Suprapubic skin (tissue), 3 donors: Measurements from ENCODE around the gene MGAT5B.

ENCODE experiments used
- CTCF ChIP-seq, 2 donors: fragments of 200-600 bp in 1 of 2; fragments of 450-650 bp in 1 of 2; sonication (generic) in 1 of 2; IDR thresholded peaks; one replicate each; pipeline ENCODE4 v1.5.1; 2016 to 2019; ENCODE audit warnings: antibody characterized with exemption in 2 of 2, mild to moderate bottlenecking in 1 of 2, moderate library complexity in 1 of 2
- POLR2AphosphoS5 ChIP-seq, 3 donors: sonication (generic); formaldehyde crosslinking; IDR thresholded peaks; one replicate each; pipeline ENCODE4 v1.6.1; 2017; ENCODE audit warnings: antibody characterized with exemption in 3 of 3

GRCh38 chr17:76869496-76870376, 1.5 kb downstream of the MGAT5B start:
- TF ChIP-seq POLR2AphosphoS5 (IDR thresholded peaks at IDR 0.05) (no peak), CTCF (IDR thresholded peaks at IDR 0.05) (no peak)
